Neuronal stem cell (in vitro differentiated cells): ENCODE data around the gene DNLZ.

Source experiments
- DNase-seq: peaks from one replicate; pipeline ENCODE4 v3.0.0-alpha.2; 2013; ENCODE audit warnings: low spot score
- H2AFZ ChIP-seq: one replicate; pipeline ENCODE4 v1.6.1; 2013; ENCODE audit warnings: mild to moderate bottlenecking, low read length, inconsistent platforms
- H2AK5ac ChIP-seq: 2 replicates; pipeline ENCODE4 v1.6.1; 2013; ENCODE audit warnings: low read depth, mild to moderate bottlenecking, inconsistent platforms, low read length, moderate library complexity, mixed read lengths
- H2BK120ac ChIP-seq: 2 replicates; pipeline ENCODE4 v1.6.1; 2013; ENCODE audit warnings: low read depth, mild to moderate bottlenecking, inconsistent platforms, low read length, moderate library complexity, mixed read lengths
- H2BK12ac ChIP-seq: one replicate; pipeline ENCODE4 v1.6.1; 2013; ENCODE audit warnings: low read length, inconsistent platforms
- H2BK15ac ChIP-seq: 2 replicates; pipeline ENCODE4 v1.6.1; 2013; ENCODE audit warnings: mild to moderate bottlenecking, low read length, inconsistent platforms, mixed read lengths
- H2BK5ac ChIP-seq: one replicate; pipeline ENCODE4 v1.6.1; 2013; ENCODE audit warnings: inconsistent platforms, mild to moderate bottlenecking, low read length, moderate library complexity
- H3K14ac ChIP-seq: one replicate; pipeline ENCODE4 v1.6.1; 2013; ENCODE audit warnings: low read length, inconsistent platforms
- H3K18ac ChIP-seq: 2 replicates; pipeline ENCODE4 v1.6.1; 2013; ENCODE audit warnings: low read length, inconsistent platforms
- H3K23ac ChIP-seq: 2 replicates; pipeline ENCODE4 v1.6.1; 2013; ENCODE audit warnings: low read depth, mild to moderate bottlenecking, mixed read lengths, low read length, inconsistent platforms; ENCODE audit not compliant: poor library complexity
- H3K27ac ChIP-seq: replicated peaks from 3 replicates; pipeline ENCODE4 v1.5.1; 2013; ENCODE audit warnings: low read length, inconsistent platforms
- H3K27me3 ChIP-seq, 3 experiments: 2 replicates each; pipeline ENCODE4 v1.6.1; 2013; ENCODE audit warnings: low read length in 3 of 3, mild to moderate bottlenecking in 2 of 3, inconsistent platforms in 1 of 3, low read depth in 1 of 3, mixed read lengths in 1 of 3, moderate library complexity in 1 of 3; ENCODE audit not compliant: control insufficient read depth in 3 of 3, insufficient read depth in 3 of 3
- H3K36me3 ChIP-seq, 2 donors: replicated peaks in 1 of 2; 2 replicates each; pipeline ENCODE4 v1.6.1; 2013; ENCODE audit warnings: low read length in 2 of 2; ENCODE audit not compliant: control insufficient read depth in 2 of 2, insufficient read depth in 2 of 2
- H3K4ac ChIP-seq: 2 replicates; pipeline ENCODE4 v1.6.1; 2013; ENCODE audit warnings: inconsistent platforms, mild to moderate bottlenecking, low read length, moderate library complexity
- H3K4me1 ChIP-seq, 2 donors: 1 replicate in 1 of 2; 2 replicates in 1 of 2; pipeline ENCODE4 v1.6.1; 2013; ENCODE audit warnings: low read length in 2 of 2, low read depth in 1 of 2; ENCODE audit not compliant: control insufficient read depth in 2 of 2, insufficient read depth in 1 of 2
- H3K4me2 ChIP-seq: one replicate; pipeline ENCODE4 v1.6.1; 2013; ENCODE audit warnings: mild to moderate bottlenecking, low read length, inconsistent platforms; ENCODE audit not compliant: insufficient read depth, poor library complexity, severe bottlenecking
- H3K4me3 ChIP-seq, 2 donors: 2 replicates each; pipeline ENCODE4 v1.5.1; 2013; ENCODE audit warnings: low read length in 2 of 2, mild to moderate bottlenecking in 2 of 2, inconsistent platforms in 1 of 2, moderate library complexity in 1 of 2
- H3K79me1 ChIP-seq: one replicate; pipeline ENCODE4 v1.6.1; 2013; ENCODE audit warnings: low read depth, mild to moderate bottlenecking, inconsistent platforms, low read length, moderate library complexity
- H3K9ac ChIP-seq: one replicate; pipeline ENCODE4 v1.6.1; 2013; ENCODE audit warnings: mild to moderate bottlenecking, low read depth, low read length, inconsistent platforms; ENCODE audit not compliant: poor library complexity
- H3K9me3 ChIP-seq, 2 donors: replicated peaks in 1 of 2; 2 replicates each; pipeline versions ENCODE3 to v1.6.1; 2013; ENCODE audit warnings: low read length in 2 of 2, mild to moderate bottlenecking in 2 of 2, inconsistent platforms in 1 of 2, low read depth in 1 of 2, mixed read lengths in 1 of 2, moderate library complexity in 1 of 2; ENCODE audit not compliant: control insufficient read depth in 2 of 2, insufficient read depth in 1 of 2
- H4K8ac ChIP-seq: one replicate; pipeline ENCODE4 v1.6.1; 2013; ENCODE audit warnings: low read depth, mild to moderate bottlenecking, inconsistent platforms, low read length, moderate library complexity
- H4K91ac ChIP-seq: one replicate; pipeline ENCODE4 v1.6.1; 2013; ENCODE audit warnings: low read length, low read depth, mild to moderate bottlenecking, inconsistent platforms; ENCODE audit not compliant: poor library complexity
- WGBS, 2 donors: extraction: QIAGEN DNeasy Blood & Tissue Kit; methylation state at CpG; one replicate each; pipeline ENCODE4 v1.1.7; 2013; ENCODE audit warnings: missing lambda C conversion rate in 2 of 2, mixed read lengths in 1 of 2; ENCODE audit not compliant: insufficient read length in 2 of 2, insufficient replicate concordance in 1 of 2; ENCODE audit errors: extremely low coverage in 2 of 2; 5-methylcytosine and 5-hydroxymethylcytosine counted together

The DNLZ gene

DNA sequence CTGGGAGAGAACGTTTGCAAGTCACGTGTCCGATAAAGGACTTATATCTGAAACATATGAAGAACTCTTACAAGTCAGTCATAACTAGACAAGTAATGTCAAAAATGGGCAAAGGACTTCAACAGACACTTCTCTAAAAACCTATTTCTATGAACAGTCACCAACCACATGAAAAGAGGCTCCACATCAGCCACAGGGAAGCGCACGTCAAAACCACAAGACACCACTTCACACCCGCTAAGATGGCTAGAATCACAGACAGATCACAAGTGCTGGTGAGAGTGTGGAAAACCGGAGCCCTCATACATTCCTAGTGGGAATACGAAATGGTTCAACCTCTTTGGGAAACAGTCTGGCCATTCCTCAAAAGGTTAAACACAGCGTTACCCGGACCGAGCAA, 21.5 kb upstream of the DNLZ start:
- Histone ChIP-seq H2AFZ (no peak overlapping the region), H3K23ac (no peak overlapping the region), H3K4me2 (no peak overlapping the region), H3K9me3 (no peaks in the 10 kb centered on the region), H3K4me1 (no peaks in the 10 kb centered on the region), H3K27ac (no peak overlapping the region), H2BK5ac (no peak overlapping the region), H4K8ac (no peak overlapping the region), H4K91ac (no peak overlapping the region), H3K14ac (no peak overlapping the region), H2BK12ac (no peak overlapping the region), H2BK15ac (no peak overlapping the region), H3K18ac (no peak overlapping the region), H3K4me3 (no peak overlapping the region), H3K27me3 (no peaks in the 10 kb centered on the region), H3K36me3 (peaks cover 65 to 94% of the 10 kb centered on the region in 2 donors), H3K4ac (no peak overlapping the region), H3K9ac (no peak overlapping the region), H3K79me1 (no peaks in the 10 kb centered on the region), H2AK5ac (no peak overlapping the region), H2BK120ac (no peak overlapping the region)
- DNase-seq = no peak
- no CpG with 5 or more reads among the region's 11 CpGs for WGBS, 2 donors

- Histone ChIP-seq H2AFZ (no peak overlapping the region), H2BK5ac (no peak overlapping the region), H3K4me3 (no peak overlapping the region), H3K9me3 (no peaks in the 10 kb centered on the region), H4K8ac (peak overlapping the region; percentile 92), H3K27ac (no peak overlapping the region), H4K91ac (no peak overlapping the region), H3K36me3 (peaks cover 57 to 92% of the 10 kb centered on the region in 2 donors), H3K4me1 (no peaks in the 10 kb centered on the region), H3K14ac (no peak overlapping the region), H3K23ac (no peak overlapping the region), H3K9ac (no peak overlapping the region), H3K79me1 (no peaks in the 10 kb centered on the region), H3K27me3 (no peaks in the 10 kb centered on the region), H2BK120ac (no peak overlapping the region), H3K18ac (no peak overlapping the region), H2AK5ac (no peak overlapping the region), H3K4me2 (no peak overlapping the region), H2BK12ac (no peak overlapping the region), H2BK15ac (no peak overlapping the region), H3K4ac (no peak overlapping the region)
- WGBS, 2 donors = no CpG with 5 or more reads among the region's 20 CpGs
- no peak for DNase-seq
Measured at GRCh38 chr9:136383436-136383835, 19.9 kb upstream of the DNLZ start.

DNA sequence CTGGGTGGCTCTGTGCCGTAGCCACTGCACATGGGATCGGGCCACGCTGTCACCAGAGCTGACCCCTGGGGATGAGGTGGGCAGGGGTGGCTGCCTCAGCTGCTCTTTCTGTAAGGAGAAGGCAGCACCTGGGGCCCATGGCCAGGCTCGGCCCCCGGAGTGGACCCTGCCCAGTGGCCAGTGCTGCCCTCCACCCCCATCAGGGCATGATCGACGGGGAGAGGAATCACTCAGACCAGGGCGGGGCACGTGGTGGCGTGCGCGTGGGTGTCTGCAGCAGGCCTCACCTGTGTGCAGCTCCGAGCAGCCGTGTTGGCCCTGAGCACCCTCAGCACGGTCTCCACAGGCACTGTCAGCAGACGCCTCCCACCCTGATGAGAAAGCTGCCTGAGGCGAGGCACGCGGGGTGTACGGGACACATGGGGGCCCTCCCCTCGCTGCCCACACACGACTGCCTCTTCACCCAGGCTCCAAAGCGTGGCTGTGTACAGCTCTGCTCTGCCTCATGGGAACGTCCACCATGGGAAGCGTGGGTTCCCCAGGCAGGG, 18.5 kb upstream of the DNLZ start:
- no peak overlapping the region for H3K14ac ChIP-seq
- H3K23ac ChIP-seq = peak overlapping the region; percentile 60
- H3K27me3 ChIP-seq = no peaks in the 10 kb centered on the region
- no peak for DNase-seq
- H3K4me3 ChIP-seq = no peak overlapping the region
- H4K8ac ChIP-seq = no peak overlapping the region
- H2BK12ac ChIP-seq = no peak overlapping the region
- H2BK15ac ChIP-seq = no peak overlapping the region
- H3K4me1 ChIP-seq = no peaks in the 10 kb centered on the region
- peak overlapping the region; percentile 22 for H2BK5ac ChIP-seq
- no peak overlapping the region for H2AK5ac ChIP-seq
- no peak overlapping the region for H3K4ac ChIP-seq
- no peak overlapping the region for H2AFZ ChIP-seq
- no peak overlapping the region for H3K4me2 ChIP-seq
- no peaks in the 10 kb centered on the region for H3K79me1 ChIP-seq
- no peak overlapping the region for H3K27ac ChIP-seq
- H3K9ac ChIP-seq = peak overlapping the region; percentile 3
- no peak overlapping the region for H3K18ac ChIP-seq
- H2BK120ac ChIP-seq = no peak overlapping the region
- H3K36me3 ChIP-seq = peaks cover 45 to 90% of the 10 kb centered on the region in 2 donors
- WGBS, 2 donors = no CpG with 5 or more reads among the region's 25 CpGs
- H3K9me3 ChIP-seq = no peaks in the 10 kb centered on the region
- peak overlapping the region; percentile 1 for H4K91ac ChIP-seq

GRCh38 chr9:136381311-136381710, 17.8 kb upstream of the DNLZ start:
- Histone ChIP-seq H2BK5ac (peak overlapping the region; percentile 22), H3K14ac (no peak overlapping the region), H3K4me1 (no peaks in the 10 kb centered on the region), H3K79me1 (no peaks in the 10 kb centered on the region), H3K4me2 (no peak overlapping the region), H2AFZ (no peak overlapping the region), H3K27me3 (no peaks in the 10 kb centered on the region), H3K9me3 (no peaks in the 10 kb centered on the region), H3K4me3 (no peak overlapping the region), H4K8ac (no peak overlapping the region), H3K36me3 (peaks cover 43 to 89% of the 10 kb centered on the region in 2 donors), H3K18ac (no peak overlapping the region), H4K91ac (no peak overlapping the region), H2BK120ac (no peak overlapping the region), H3K27ac (no peak overlapping the region), H2AK5ac (no peak overlapping the region), H2BK12ac (no peak overlapping the region), H3K9ac (no peak overlapping the region), H3K23ac (no peak overlapping the region), H2BK15ac (no peak overlapping the region), H3K4ac (no peak overlapping the region)
- WGBS, 2 donors = no CpG with 5 or more reads among the region's 9 CpGs
- DNase-seq = no peak
